ENCODE data around the gene GCN1.

GRCh38 chr12:120125029-120125428 lies 69.5 kb downstream of the GCN1 start:
- TF ChIP-seq ZNF585B (tag by site-specific recombination; IDR thresholded peaks at IDR 0.05) (no peak), ZNF530 (tag by site-specific recombination; IDR thresholded peaks at IDR 0.05; ENCODE audit: low read depth) (no peak), YY1 (tag by site-specific recombination; IDR thresholded peaks at IDR 0.05) (no peak), CTCF (tag by site-specific recombination; IDR thresholded peaks at IDR 0.05) (no peak), ZNF138 (tag by site-specific recombination; IDR thresholded peaks at IDR 0.05; ENCODE audit: borderline replicate concordance) (no peak), REST (tag by site-specific recombination; IDR thresholded peaks at IDR 0.05) (no peak), ZNF692 (tag by site-specific recombination; IDR thresholded peaks at IDR 0.05) (no peak), ZNF184 (tag by site-specific recombination; IDR thresholded peaks at IDR 0.05) (no peak)
